ENCODE results near the gene PRXL2A.

Gene PRXL2A

DNA sequence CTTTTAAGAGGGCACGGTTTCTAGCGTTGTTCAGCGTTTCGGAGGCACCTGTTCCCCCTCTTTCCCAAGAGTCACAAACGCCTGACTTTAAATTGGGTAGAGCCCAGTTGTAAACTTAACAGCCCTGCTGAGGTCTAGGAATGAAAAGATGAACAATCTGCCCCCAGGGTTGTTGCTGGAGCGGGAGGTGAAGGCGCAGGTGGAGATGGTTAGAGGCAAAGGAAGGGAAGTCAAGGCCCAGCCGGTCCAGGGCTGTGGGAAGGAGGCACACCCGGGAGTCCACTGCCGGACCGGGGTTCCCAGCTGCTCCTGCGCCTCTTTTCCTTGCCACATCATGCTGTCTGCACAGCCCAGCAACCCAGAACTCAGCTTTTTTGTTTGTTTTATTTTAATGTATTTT lies 770 bp downstream of the PRXL2A start:
- CTCF ChIA-PET, result interaction anchor here (1.4 to 3.7 kb wide), 2 partner anchors 40 to 96 kb away, joined by 3 to 21 read pairs; no protein-coding TSS in a partner anchor
- POLR2A ChIA-PET, result no interaction called here
- TF ChIP-seq CTCF (IDR thresholded peaks at IDR 0.05; ENCODE audit: control extremely low read depth, extremely low read depth, low read depth, missing control alignments), result no peak
- no peak for DNase-seq (ENCODE audit: extremely low spot score)

- TF ChIP-seq CTCF (IDR thresholded peaks at IDR 0.05; ENCODE audit: control extremely low read depth, extremely low read depth, low read depth, missing control alignments), result no peak
- CTCF ChIA-PET, result interaction anchor here (1.4 to 3.7 kb wide), 4 partner anchors 32 to 95 kb away, joined by 3 to 21 read pairs (median 9); no protein-coding TSS in a partner anchor
- no peak for DNase-seq (ENCODE audit: extremely low spot score)
- POLR2A ChIA-PET, result no interaction called here
These were observed 1.8 kb downstream of the PRXL2A start for GRCh38 chr10:80410122-80410521.

DNA sequence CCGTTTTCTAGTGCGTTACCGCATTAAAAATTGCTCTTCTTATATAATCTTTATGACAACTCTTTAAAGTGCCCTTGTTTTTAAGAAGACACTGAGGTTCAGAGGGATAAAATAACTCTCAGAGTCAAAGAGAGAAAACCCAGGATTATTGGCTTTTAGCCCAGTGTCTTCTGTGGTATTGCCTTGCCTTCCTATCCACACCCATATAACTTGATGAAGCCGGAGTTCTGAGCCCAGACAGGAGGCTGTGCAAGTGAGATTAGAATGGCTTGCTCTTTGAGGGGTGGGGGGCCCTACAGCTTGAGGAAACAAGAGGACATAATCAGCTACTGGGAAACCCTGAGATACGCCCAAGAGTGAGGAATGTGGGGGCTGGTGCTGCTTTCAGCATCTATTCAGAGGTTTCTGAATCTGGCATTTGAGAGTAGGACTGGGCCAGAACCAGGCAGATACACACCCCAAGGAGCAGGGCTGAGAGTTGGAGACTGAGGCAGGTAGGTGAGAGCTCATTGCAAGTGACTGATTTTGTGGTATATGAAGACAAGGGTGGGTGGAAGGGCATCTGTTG lies 2.3 kb downstream of the PRXL2A start:
- no peak for TF ChIP-seq CTCF (IDR thresholded peaks at IDR 0.05; ENCODE audit: control extremely low read depth, extremely low read depth, low read depth, missing control alignments)
- ChIA-PET POLR2A (no interaction called here), CTCF (interaction anchor here (1.4 to 3.7 kb wide), 4 partner anchors 13 to 94 kb away, joined by 4 to 21 read pairs (median 9); no protein-coding TSS in a partner anchor)
- DNase-seq (ENCODE audit: extremely low spot score), result no peak

DNA sequence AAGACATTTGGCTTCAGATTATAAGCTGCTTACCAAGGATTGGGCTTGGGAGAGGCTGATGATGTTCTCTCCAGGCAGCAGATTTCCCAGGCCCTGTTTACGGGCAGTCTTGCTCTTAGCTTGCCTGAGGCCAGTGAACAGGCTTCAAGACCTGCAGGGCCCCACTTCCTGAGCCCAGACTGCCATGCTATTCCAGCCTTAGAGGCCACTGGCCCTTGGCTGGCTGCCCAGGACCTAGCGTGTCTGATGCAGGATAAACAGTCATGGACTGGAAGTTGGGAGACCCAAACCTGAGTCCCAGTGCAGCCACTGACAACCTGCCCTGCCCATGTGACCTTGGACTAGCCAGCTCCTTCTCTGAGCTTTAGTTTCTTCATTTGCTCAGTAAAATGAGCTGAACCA lies 2.9 kb downstream of the PRXL2A start:
- POLR2A ChIA-PET, result no interaction called here
- CTCF ChIA-PET, result interaction anchor here (1.4 to 3.7 kb wide), 5 partner anchors 11 to 94 kb away, joined by 3 to 21 read pairs (median 6); no protein-coding TSS in a partner anchor
- DNase-seq (ENCODE audit: extremely low spot score), result no peak
- no peak for TF ChIP-seq CTCF (IDR thresholded peaks at IDR 0.05; ENCODE audit: control extremely low read depth, extremely low read depth, low read depth, missing control alignments)

GRCh38 chr10:80411681-80412220 lies 3.4 kb downstream of the PRXL2A start:
- POLR2A ChIA-PET, result no interaction called here
- DNase-seq (ENCODE audit: extremely low spot score), result no peak
- no peak for TF ChIP-seq CTCF (IDR thresholded peaks at IDR 0.05; ENCODE audit: control extremely low read depth, extremely low read depth, low read depth, missing control alignments)
- CTCF ChIA-PET, result interaction anchor here (1.4 to 3.7 kb wide), 5 partner anchors 11 to 93 kb away, joined by 3 to 21 read pairs (median 6); no protein-coding TSS in a partner anchor

DNA sequence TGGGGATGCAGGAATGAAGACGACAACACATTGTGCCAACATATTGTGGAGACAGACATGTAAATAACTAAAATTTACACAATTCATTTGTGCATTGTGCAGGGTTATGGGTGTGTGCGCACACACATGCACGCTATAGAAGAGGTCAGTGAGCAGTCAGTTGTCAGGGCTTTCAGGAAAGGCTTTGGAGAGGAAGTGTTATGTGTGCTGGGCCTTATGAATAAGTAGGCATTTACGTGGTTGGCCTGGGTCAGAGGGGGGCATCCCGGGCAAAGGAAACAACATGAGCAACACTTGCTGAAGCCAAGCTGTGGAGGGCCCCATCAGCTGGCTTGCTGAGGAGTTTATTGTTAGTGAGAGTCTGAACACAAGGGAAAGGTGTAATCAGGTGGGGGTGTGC lies 4.1 kb downstream of the PRXL2A start:
- CTCF ChIA-PET, result interaction anchor here (1.4 to 3.7 kb wide), 3 partner anchors 10 to 92 kb away, joined by 3 to 21 read pairs (median 12); no protein-coding TSS in a partner anchor

More for the DNA sequence above, 4.1 kb downstream of the PRXL2A start:
- DNase-seq (ENCODE audit: extremely low spot score), result no peak
- no peak for TF ChIP-seq CTCF (IDR thresholded peaks at IDR 0.05; ENCODE audit: control extremely low read depth, extremely low read depth, low read depth, missing control alignments)
- POLR2A ChIA-PET, result no interaction called here

All from GM10248 (cell line).